Stimulated activated naive B cell treated with anti-CD40 and anti-IgM and Interleukin-4, amounts not matched to agents 10 μg/mL and 1 μg/mL and 100 μg/mL, for 72 hours (primary cell): Measurements from ENCODE around the gene FER1L5.

ENCODE experiments used
- ATAC-seq, 2 donors: fragments of 150-1000 bp; cut with Tn5 transposase; replicated peaks; 2 replicates each; pipeline ENCODE4 v1.10.0; 2021; ENCODE audit warnings: moderate library complexity in 1 of 2
- DNase-seq: peaks from one replicate; pipeline ENCODE4 v3.0.0; 2021
- H3K27ac Mint-ChIP-seq: one replicate; pipeline ENCODE4 v1.8.0; 2022; ENCODE audit warnings: mild to moderate bottlenecking, mixed read lengths
- H3K27me3 Mint-ChIP-seq, 2 donors: one replicate each; pipeline ENCODE4 v1.8.0; 2022; ENCODE audit warnings: mixed read lengths in 2 of 2
- H3K36me3 Mint-ChIP-seq, 2 donors: one replicate each; pipeline ENCODE4 v1.8.0; 2022; ENCODE audit warnings: mixed read lengths in 2 of 2, mild to moderate bottlenecking in 1 of 2
- H3K4me1 Mint-ChIP-seq, 2 donors: one replicate each; pipeline ENCODE4 v1.8.0; 2022; ENCODE audit warnings: mixed read lengths in 2 of 2, mild to moderate bottlenecking in 1 of 2
- H3K4me3 Mint-ChIP-seq, 2 donors: one replicate each; pipeline ENCODE4 v1.8.0; 2022; ENCODE audit warnings: mild to moderate bottlenecking in 2 of 2, mixed read lengths in 2 of 2, moderate library complexity in 1 of 2
- H3K9me3 Mint-ChIP-seq, 2 donors: one replicate each; pipeline ENCODE4 v1.8.0; 2022; ENCODE audit warnings: mixed read lengths in 2 of 2, mild to moderate bottlenecking in 1 of 2

FER1L5 gene

GRCh38 chr2:96642564-96643360 is at the start of gene FER1L5:
Gene FER1L5, plus strand, starts transcription at chr2:96642764. Its CDS starts 73 bp downstream, at chr2:96642837.
- ATAC-seq, result no peak
- H3K9me3 Mint-ChIP-seq, result no peaks in the 10 kb centered on the region

DNA sequence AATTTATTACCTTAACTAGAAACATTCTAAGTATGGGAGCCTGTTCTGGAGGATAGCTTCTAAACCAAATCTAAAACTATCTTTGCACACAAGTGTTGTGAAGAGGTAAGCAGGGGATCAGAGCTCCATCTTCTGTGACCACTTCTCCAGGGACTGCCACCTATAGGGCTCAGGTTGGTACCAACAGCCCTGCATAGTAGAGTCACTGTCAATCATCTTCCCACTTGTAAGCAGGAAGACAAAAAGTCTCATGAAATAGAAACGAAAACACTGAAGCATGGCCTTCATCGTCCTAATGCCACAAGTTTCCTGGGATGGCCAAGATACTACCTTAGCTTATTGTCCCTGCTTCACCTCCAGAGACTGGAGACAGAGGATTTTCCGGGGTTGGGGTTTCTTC is 48.3 kb upstream of the FER1L5 start:
- ATAC-seq (no peak), DNase-seq (no peak)
- Mint-ChIP-seq H3K27ac (no peak overlapping the region), H3K36me3 (peaks cover 43 to 59% of the 10 kb centered on the region in 2 donors), H3K4me3 (no peak overlapping the region), H3K27me3 (no peaks in the 10 kb centered on the region), H3K4me1 (peaks cover 3 to 5% of the 10 kb centered on the region in 2 donors), H3K9me3 (no peaks in the 10 kb centered on the region)

More at GRCh38 chr2:96642564-96643360, at the start of gene FER1L5:
- DNase-seq, result no peak
- no peaks in the 10 kb centered on the region for H3K4me1 Mint-ChIP-seq
- H3K36me3 Mint-ChIP-seq, result no peaks in the 10 kb centered on the region
- H3K27ac Mint-ChIP-seq, result no peak within 1 kb of the TSS
- H3K27me3 Mint-ChIP-seq, result peaks cover 0 to 10% of the 10 kb centered on the region in 2 donors
- H3K4me3 Mint-ChIP-seq, result no peak within 1 kb of the TSS

- DNase-seq (no peak), ATAC-seq (no peak)
- H3K36me3 Mint-ChIP-seq, result peaks cover 39 to 54% of the 10 kb centered on the region in 2 donors
- no peak overlapping the region for H3K4me3 Mint-ChIP-seq
- H3K9me3 Mint-ChIP-seq, result no peaks in the 10 kb centered on the region
- no peaks in the 10 kb centered on the region for H3K27me3 Mint-ChIP-seq
- no peak overlapping the region for H3K27ac Mint-ChIP-seq
- peaks cover under 1 to 1% of the 10 kb centered on the region in 2 donors for H3K4me1 Mint-ChIP-seq
These were observed 47.8 kb upstream of the FER1L5 start for GRCh38 chr2:96594691-96595152.

- no peaks in the 10 kb centered on the region for H3K9me3 Mint-ChIP-seq
- DNase-seq (no peak), ATAC-seq (no peak)
- H3K27ac Mint-ChIP-seq, result no peak overlapping the region
- peaks cover 43 to 63% of the 10 kb centered on the region in 2 donors for H3K36me3 Mint-ChIP-seq
- peaks cover 1 to 3% of the 10 kb centered on the region in 2 donors for H3K4me1 Mint-ChIP-seq
- H3K4me3 Mint-ChIP-seq, result no peak overlapping the region
- H3K27me3 Mint-ChIP-seq, result no peaks in the 10 kb centered on the region
These were observed 46.0 kb upstream of the FER1L5 start for GRCh38 chr2:96596596-96596995.

- H3K9me3 Mint-ChIP-seq, result no peaks in the 10 kb centered on the region
- DNase-seq (no peak), ATAC-seq (no peak)
- H3K27me3 Mint-ChIP-seq, result no peaks in the 10 kb centered on the region
- H3K36me3 Mint-ChIP-seq, result peaks cover 37 to 57% of the 10 kb centered on the region in 2 donors
- H3K4me3 Mint-ChIP-seq, result no peak overlapping the region
- no peak overlapping the region for H3K27ac Mint-ChIP-seq
- peaks cover 4 to 10% of the 10 kb centered on the region in 2 donors for H3K4me1 Mint-ChIP-seq
These were observed 42.6 kb upstream of the FER1L5 start for GRCh38 chr2:96599941-96600340.

GRCh38 chr2:96601382-96602292 is 40.9 kb upstream of the FER1L5 start:
- H3K9me3 Mint-ChIP-seq, result no peaks in the 10 kb centered on the region
- H3K4me3 Mint-ChIP-seq, result no peak overlapping the region
- peaks cover 51 to 65% of the 10 kb centered on the region in 2 donors for H3K36me3 Mint-ChIP-seq
- DNase-seq, result no peak
- peaks cover 4 to 10% of the 10 kb centered on the region in 2 donors for H3K4me1 Mint-ChIP-seq
- peak overlapping the region; percentile 72 for H3K27ac Mint-ChIP-seq
- ATAC-seq, result peak; percentile 50 to 54
- no peaks in the 10 kb centered on the region for H3K27me3 Mint-ChIP-seq

GRCh38 chr2:96602330-96602823 is 40.2 kb upstream of the FER1L5 start:
- H3K9me3 Mint-ChIP-seq, result no peaks in the 10 kb centered on the region
- peaks cover 52 to 71% of the 10 kb centered on the region in 2 donors for H3K36me3 Mint-ChIP-seq
- H3K27ac Mint-ChIP-seq, result no peak overlapping the region
- H3K4me3 Mint-ChIP-seq, result no peak overlapping the region
- DNase-seq, result no peak
- H3K27me3 Mint-ChIP-seq, result no peaks in the 10 kb centered on the region
- H3K4me1 Mint-ChIP-seq, result peaks cover 4 to 10% of the 10 kb centered on the region in 2 donors
- ATAC-seq, result no peak

DNA sequence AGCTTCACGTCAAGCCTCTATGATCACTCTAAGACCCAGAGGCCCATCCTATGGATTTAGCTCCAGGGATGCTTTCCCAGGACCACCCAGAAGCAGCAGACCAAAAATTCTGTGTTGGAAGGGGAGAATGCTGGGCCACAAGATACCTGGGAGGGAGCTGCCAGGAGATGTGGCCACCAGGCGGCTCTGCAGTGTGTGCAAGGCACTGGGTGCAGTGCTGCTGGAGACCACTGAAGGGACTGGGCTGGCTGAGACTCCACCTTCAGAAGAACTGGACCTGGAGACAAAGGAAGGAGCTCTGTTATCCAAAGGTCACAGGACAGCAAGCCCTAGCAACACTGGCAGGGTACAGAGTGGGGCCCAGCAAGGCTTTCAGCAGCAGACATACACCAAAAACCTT is 38.5 kb upstream of the FER1L5 start:
- H3K4me1 Mint-ChIP-seq, result peaks cover 6 to 19% of the 10 kb centered on the region in 2 donors
- H3K9me3 Mint-ChIP-seq, result no peaks in the 10 kb centered on the region
- H3K36me3 Mint-ChIP-seq, result peaks cover 59 to 73% of the 10 kb centered on the region in 2 donors
- H3K27ac Mint-ChIP-seq, result no peak overlapping the region
- no peaks in the 10 kb centered on the region for H3K27me3 Mint-ChIP-seq
- ATAC-seq, result peak; percentile 29 to 31
- no peak overlapping the region for H3K4me3 Mint-ChIP-seq
- no peak for DNase-seq

DNA sequence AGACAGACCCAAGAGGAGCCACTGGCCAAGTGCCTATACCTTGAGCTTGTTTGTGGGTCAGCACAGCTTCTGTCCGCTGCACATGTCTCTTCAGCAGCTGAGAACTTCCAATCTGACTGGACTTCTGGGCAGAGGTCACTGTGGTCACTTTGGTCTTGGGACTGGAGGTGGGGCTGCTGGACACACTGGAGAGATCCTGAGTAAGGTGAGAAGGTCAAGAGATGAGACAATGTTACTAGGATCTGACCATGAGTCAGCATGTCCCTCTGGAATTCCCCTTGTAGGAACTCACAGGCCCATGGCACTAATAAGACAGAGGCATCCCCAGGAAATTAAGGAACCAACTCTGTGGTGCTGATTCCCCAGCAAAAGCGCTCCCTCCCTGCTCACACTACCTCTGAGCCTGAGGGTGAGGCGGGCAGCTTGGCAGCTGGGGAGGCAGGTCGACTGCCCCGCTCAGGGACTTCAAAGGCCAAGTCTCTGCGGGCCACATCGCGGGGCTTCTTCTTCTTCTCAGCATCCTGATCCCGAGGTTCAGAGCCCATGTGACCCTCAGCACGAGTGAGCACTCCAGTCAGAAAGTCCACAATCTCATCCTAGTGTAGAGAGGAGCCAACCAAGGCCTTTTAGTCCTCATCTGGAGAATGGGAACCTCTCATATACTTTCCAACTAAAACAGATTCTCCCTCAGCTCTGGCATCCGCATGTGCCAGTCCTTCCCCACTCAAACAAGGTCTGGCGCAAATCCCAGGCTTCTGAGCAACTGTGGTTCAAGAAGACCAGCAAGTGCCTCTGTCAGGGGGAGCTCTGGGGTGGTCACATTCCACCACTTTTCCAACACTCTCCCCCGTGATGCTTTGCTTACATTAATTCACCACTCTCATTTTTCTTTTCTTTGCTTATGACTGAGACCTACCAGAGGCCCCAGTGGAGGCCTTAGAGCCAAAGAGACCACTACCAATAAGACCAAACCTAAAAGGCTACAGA is 33.8 kb upstream of the FER1L5 start:
- ATAC-seq (no peak), DNase-seq (no peak)
- H3K27ac Mint-ChIP-seq, result peak overlapping the region; percentile 27
- peaks cover 68 to 77% of the 10 kb centered on the region in 2 donors for H3K36me3 Mint-ChIP-seq
- H3K27me3 Mint-ChIP-seq, result no peaks in the 10 kb centered on the region
- peaks cover 3 to 11% of the 10 kb centered on the region in 2 donors for H3K4me1 Mint-ChIP-seq
- no peaks in the 10 kb centered on the region for H3K9me3 Mint-ChIP-seq
- no peak overlapping the region for H3K4me3 Mint-ChIP-seq

- Mint-ChIP-seq H3K27me3 (no peaks in the 10 kb centered on the region), H3K27ac (no peak overlapping the region), H3K4me1 (no peaks in the 10 kb centered on the region), H3K9me3 (no peaks in the 10 kb centered on the region), H3K4me3 (no peak overlapping the region), H3K36me3 (peaks cover 39 to 55% of the 10 kb centered on the region in 2 donors)
- no peak for ATAC-seq
- DNase-seq, result no peak
These were observed 26.4 kb upstream of the FER1L5 start for GRCh38 chr2:96616128-96616527.

DNA sequence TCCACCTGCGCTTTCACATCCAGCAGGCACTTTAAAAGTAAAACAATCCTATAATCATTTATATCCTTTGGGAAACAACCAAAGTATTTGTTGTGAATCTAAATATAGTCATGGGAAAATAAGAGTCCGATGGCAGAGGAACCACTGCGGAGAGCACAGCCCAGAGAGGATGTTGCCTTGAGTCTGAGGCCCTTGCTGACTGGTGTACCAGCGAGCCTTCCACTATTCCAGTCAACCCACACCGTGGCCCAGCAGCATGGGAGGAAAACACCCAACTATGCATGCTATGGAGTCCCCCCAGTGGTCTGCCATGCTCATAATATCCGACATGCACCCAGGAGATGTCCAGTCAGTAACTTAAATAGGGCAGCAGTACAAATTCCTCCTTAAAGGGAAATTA is 26.0 kb upstream of the FER1L5 start:
- Mint-ChIP-seq H3K36me3 (peaks cover 35 to 51% of the 10 kb centered on the region in 2 donors), H3K4me1 (no peaks in the 10 kb centered on the region), H3K9me3 (no peaks in the 10 kb centered on the region), H3K4me3 (no peak overlapping the region), H3K27ac (no peak overlapping the region), H3K27me3 (no peaks in the 10 kb centered on the region)
- DNase-seq, result no peak
- ATAC-seq, result no peak

DNA sequence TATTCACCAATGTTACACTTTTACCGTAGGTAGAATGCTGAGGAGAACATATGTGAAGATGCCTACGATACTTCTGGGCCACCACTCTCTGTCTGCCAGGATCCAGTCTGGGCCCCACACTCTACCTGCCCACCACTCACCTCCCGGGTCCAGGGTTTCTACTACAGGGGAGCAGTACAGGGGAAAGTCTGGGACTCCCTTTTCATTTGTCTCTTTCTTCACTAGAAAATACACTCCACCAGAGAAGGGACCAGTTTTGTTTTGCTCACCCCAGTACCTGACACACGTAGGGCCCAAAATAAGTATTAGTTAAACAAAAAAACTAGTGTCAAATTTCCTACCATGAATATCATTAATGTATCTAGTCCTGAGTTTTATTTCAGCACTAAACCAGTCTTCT is 25.6 kb upstream of the FER1L5 start:
- Mint-ChIP-seq H3K27me3 (no peaks in the 10 kb centered on the region), H3K36me3 (peaks cover 34 to 46% of the 10 kb centered on the region in 2 donors), H3K27ac (no peak overlapping the region), H3K4me3 (no peak overlapping the region), H3K9me3 (no peaks in the 10 kb centered on the region), H3K4me1 (no peaks in the 10 kb centered on the region)
- DNase-seq (no peak), ATAC-seq (no peak)

- Mint-ChIP-seq H3K27me3 (no peaks in the 10 kb centered on the region), H3K4me3 (no peak overlapping the region), H3K9me3 (no peaks in the 10 kb centered on the region), H3K36me3 (peaks cover 26 to 39% of the 10 kb centered on the region in 2 donors), H3K27ac (no peak overlapping the region), H3K4me1 (peaks cover 0 to 2% of the 10 kb centered on the region in 2 donors)
- DNase-seq, result no peak
- ATAC-seq, result no peak
These were observed 23.8 kb upstream of the FER1L5 start for GRCh38 chr2:96618596-96619283.
